Upper lobe of right lung (tissue), 1 donor: Measurements from ENCODE around the gene WHAMM. TPM values are rescaled to one million over a fixed set of nuclear protein-coding genes. Genes with fewer than 3 reads are reported as not detected.

ENCODE experiments used
- ATAC-seq: fragments of 200-7000 bp; cut with Tn5 transposase; one replicate; pipeline ENCODE4 v1.9.1; 2020; ENCODE audit warnings: mild to moderate bottlenecking, moderate library complexity
- DNase-seq: peaks from one replicate; pipeline ENCODE4 v3.0.0-alpha.2; 2020
- H3K27ac ChIP-seq: fragments of 200-600 bp; one replicate; pipeline ENCODE4 v1.8.0; 2022
- H3K27me3 ChIP-seq: fragments of 200-600 bp; one replicate; pipeline ENCODE4 v1.8.0; 2022; ENCODE audit warnings: mild to moderate bottlenecking
- H3K36me3 ChIP-seq: fragments of 200-600 bp; one replicate; pipeline ENCODE4 v1.8.0; 2022
- H3K4me1 ChIP-seq: fragments of 200-600 bp; one replicate; pipeline ENCODE4 v1.8.0; 2022
- H3K4me3 ChIP-seq: fragments of 200-600 bp; one replicate; pipeline ENCODE4 v1.8.0; 2022; ENCODE audit warnings: mild to moderate bottlenecking
- H3K9me3 ChIP-seq: fragments of 200-600 bp; one replicate; pipeline ENCODE4 v1.8.0; 2022
- CTCF ChIP-seq: fragments of 200-600 bp; IDR thresholded peaks from one replicate; pipeline ENCODE4 v1.8.0; 2022; ENCODE audit warnings: antibody characterized with exemption
- intact Hi-C: fragments of 100-400 bp; cut with DNase I; formaldehyde crosslinking; loops from one replicate; pipeline ENCODE4 v1.11.0; 2022
- total RNA-seq: library from RNA; stranded (reverse); fragmentation: NEBNext Ultra II Directional; extraction: Animal tissue kit (Norgen Biotek cat#: 25700); gene quantifications from one replicate; pipeline ENCODE4 v1.2.1, GENCODE V29; 2021
- donor health status: DM: no; HTN: yes; CAD: no; lungs with severe emphysema.

WHAMM gene
- total RNA-seq, 1 donor from 2014 or later, result 13.1 TPM

- intact Hi-C loops, result no loop called here
- H3K27ac ChIP-seq, result no peak overlapping the region
- TF ChIP-seq CTCF, result no peak
- peaks cover under 1% of the 10 kb centered on the region for H3K36me3 ChIP-seq
- no peak for DNase-seq
- no peaks in the 10 kb centered on the region for H3K4me1 ChIP-seq
- no peaks in the 10 kb centered on the region for H3K9me3 ChIP-seq
- no peak overlapping the region for H3K4me3 ChIP-seq
- H3K27me3 ChIP-seq, result no peaks in the 10 kb centered on the region
- no peak for ATAC-seq
These were observed 42.1 kb upstream of the WHAMM start for GRCh38 chr15:82767163-82767829.

- no peaks in the 10 kb centered on the region for H3K4me1 ChIP-seq
- intact Hi-C loops, result no loop called here
- no peaks in the 10 kb centered on the region for H3K36me3 ChIP-seq
- H3K4me3 ChIP-seq, result no peak overlapping the region
- H3K9me3 ChIP-seq, result no peaks in the 10 kb centered on the region
- ATAC-seq (no peak), DNase-seq (no peak)
- TF ChIP-seq CTCF, result no peak
- no peaks in the 10 kb centered on the region for H3K27me3 ChIP-seq
- H3K27ac ChIP-seq, result no peak overlapping the region
These were observed 40.9 kb upstream of the WHAMM start for GRCh38 chr15:82768414-82769054.

- DNase-seq (no peak), ATAC-seq (peak; percentile 22)
- intact Hi-C loops, result no loop called here
These were observed 37.4 kb upstream of the WHAMM start for GRCh38 chr15:82771789-82772607.

GRCh38 chr15:82774496-82774895 is 34.9 kb upstream of the WHAMM start:
- Histone ChIP-seq H3K27ac (no peak overlapping the region), H3K36me3 (no peaks in the 10 kb centered on the region), H3K4me3 (no peak overlapping the region), H3K9me3 (no peaks in the 10 kb centered on the region), H3K27me3 (no peaks in the 10 kb centered on the region), H3K4me1 (no peaks in the 10 kb centered on the region)
- no peak for TF ChIP-seq CTCF
- DNase-seq (no peak), ATAC-seq (no peak)
- intact Hi-C loops, result no loop called here

More at GRCh38 chr15:82771789-82772607, 37.4 kb upstream of the WHAMM start:
- H3K4me1 ChIP-seq, result no peaks in the 10 kb centered on the region
- TF ChIP-seq CTCF, result no peak
- H3K36me3 ChIP-seq, result no peaks in the 10 kb centered on the region
- H3K9me3 ChIP-seq, result no peaks in the 10 kb centered on the region
- H3K4me3 ChIP-seq, result no peak overlapping the region
- no peak overlapping the region for H3K27ac ChIP-seq
- no peaks in the 10 kb centered on the region for H3K27me3 ChIP-seq

GRCh38 chr15:82778755-82779154 is 30.7 kb upstream of the WHAMM start:
- DNase-seq (no peak), ATAC-seq (no peak)
- no peaks in the 10 kb centered on the region for H3K36me3 ChIP-seq
- H3K9me3 ChIP-seq, result no peaks in the 10 kb centered on the region
- no peaks in the 10 kb centered on the region for H3K27me3 ChIP-seq
- no peak for TF ChIP-seq CTCF
- H3K4me3 ChIP-seq, result no peak overlapping the region
- H3K27ac ChIP-seq, result no peak overlapping the region
- no peaks in the 10 kb centered on the region for H3K4me1 ChIP-seq
- intact Hi-C loops, result no loop called here
